GM19438 (cell line): ENCODE results near the gene CDKN2B.

ENCODE experiments used
- ATAC-seq: cut with Tn5 transposase; IDR thresholded peaks from one replicate; pipeline ENCODE4 v1.9.1; 2021; ENCODE audit warnings: low read depth; ENCODE audit not compliant: unreplicated experiment

The CDKN2B gene

DNA sequence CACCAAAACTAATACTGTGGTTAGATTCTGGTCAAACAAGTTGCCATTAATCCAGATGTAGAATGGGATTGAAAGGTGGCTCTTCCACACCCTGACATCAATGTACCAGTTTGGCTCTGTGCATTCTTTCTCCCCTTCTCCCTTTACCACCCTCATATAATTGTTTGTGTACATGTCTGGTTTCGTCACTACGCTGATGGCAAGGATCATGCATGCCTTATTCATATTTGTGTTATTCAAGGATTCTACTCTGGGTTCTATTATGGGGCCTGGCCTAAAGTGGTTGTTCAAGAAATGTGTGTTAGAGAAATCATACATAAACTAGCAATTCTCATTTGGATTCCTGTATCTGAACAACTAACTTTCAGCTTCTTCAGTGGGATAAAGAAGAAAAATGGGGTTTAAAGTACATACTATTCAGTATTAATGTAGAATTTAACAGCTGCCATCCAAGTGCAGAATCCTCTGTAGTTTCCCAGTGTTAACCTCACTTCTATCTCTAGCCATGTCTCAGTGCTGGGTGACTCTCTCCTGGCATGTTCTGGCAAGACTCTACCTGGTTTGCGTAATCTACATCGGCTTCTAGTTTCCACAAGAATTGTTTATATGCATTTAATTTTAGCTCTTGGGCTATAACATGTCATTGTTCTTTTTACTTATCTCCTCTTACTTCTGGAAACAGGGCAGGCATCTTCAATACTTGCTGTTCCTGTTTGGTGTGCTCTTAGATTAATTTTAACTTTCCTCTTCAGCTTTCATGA, 27.9 kb upstream of the CDKN2B start:
- no peak for ATAC-seq

DNA sequence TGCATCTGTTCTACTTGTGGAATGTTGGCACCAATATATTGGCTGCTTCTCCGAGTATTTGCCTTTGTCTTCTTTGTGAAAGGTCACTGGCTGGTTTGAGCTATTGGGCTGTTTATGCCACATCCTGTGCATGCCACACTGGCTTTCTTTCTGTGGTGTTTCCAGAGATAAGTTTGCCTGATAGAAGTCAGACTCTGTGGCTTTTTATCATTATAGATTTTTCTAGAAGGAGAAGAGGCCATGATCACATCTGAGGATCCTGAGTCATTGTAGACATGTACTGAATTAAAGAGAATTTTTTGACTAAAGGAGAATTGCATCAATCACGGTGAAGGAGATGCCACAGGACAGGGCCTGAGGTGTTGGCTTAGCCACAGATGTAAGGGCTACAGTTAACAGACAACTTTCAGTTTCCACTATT, 26.5 kb upstream of the CDKN2B start:
- no peak for ATAC-seq

GRCh38 chr9:22033012-22033630, 24.0 kb upstream of the CDKN2B start:
- no peak for ATAC-seq

- ATAC-seq, result no peak
These were observed 22.7 kb upstream of the CDKN2B start for GRCh38 chr9:22031655-22032411.

DNA sequence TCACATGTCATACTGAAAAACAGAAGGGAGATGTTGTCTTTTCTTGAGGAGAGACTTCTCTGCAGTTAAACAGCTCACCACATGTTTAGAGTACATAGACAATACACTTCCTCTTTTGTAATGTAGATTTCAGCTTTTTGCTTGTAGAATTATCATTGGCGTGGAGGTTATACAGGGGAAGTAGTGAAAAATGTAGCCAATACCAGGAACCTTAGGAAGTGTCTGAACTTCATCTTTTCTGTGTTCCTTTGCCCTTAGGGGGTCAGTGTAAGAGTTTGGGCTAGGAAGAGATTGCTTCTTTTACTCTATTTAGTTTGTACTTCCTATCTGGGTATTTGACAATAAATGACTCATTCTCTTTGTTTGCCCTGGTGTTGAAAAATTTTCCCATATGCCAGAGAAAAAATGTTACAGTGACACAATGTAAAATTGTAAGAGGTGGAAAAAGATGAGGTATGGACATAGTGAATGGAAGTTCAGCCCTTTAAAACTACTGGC, 21.0 kb upstream of the CDKN2B start:
- ATAC-seq, result peak; percentile 82

- ATAC-seq, result no peak
These were observed 20.1 kb upstream of the CDKN2B start for GRCh38 chr9:22029231-22029630.

DNA sequence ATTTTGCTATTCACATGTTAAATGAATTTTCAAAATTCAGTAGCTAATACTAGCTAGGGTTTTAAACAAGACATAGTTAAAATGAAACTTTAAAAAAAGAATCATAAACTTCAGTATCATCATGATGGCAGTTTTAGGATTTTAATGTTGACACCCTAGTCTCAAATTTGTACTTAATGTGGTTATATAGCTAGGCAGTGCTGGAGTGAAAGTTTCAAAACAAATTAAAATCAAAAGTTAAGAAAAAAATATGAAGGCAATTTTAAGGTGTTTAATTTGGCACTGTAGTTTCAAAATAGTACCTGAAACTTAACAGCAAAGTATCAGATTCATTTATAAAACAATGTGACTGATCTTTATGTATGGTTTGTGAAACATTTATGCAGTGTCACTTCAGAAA, 19.3 kb upstream of the CDKN2B start:
- ATAC-seq, result no peak

DNA sequence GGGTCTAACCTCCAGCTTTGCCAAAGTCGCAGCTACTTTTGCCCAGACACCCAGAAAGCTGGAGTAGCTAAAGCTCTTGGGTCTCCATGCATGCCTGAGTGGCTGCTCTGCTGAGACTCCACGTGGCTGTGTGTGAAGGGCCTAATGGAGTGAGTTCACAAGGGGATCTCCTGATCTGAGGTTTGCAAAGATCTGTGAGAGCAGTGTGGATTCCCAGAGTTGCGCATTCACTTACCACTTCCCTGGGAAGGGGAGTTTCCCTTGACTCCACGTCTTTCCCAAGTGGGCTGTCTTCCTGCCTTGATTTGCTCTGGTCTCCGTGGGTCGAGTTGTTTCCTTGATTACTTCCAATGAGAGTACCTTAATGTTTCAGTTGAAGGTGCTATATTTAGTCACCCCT, 17.6 kb upstream of the CDKN2B start:
- no peak for ATAC-seq

DNA sequence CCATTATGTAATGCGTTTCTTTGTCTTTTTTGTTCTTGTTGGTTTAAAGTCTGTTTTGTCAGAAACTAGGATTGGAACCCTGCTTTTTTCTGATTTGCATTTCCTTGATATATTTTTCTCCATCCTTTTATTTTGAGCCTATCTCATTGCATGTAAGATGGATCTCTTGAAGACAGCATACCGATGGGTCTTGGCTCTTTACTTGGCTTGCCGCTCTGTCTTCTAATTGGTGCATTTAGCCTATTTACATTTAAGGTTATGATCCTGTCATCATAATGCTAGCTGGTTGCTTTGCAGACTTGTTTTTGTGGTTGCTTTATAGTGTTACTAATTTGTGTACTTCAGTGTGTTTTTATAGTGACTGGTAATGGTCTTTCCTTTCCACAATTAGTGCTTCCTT, 13.3 kb upstream of the CDKN2B start:
- no peak for ATAC-seq

DNA sequence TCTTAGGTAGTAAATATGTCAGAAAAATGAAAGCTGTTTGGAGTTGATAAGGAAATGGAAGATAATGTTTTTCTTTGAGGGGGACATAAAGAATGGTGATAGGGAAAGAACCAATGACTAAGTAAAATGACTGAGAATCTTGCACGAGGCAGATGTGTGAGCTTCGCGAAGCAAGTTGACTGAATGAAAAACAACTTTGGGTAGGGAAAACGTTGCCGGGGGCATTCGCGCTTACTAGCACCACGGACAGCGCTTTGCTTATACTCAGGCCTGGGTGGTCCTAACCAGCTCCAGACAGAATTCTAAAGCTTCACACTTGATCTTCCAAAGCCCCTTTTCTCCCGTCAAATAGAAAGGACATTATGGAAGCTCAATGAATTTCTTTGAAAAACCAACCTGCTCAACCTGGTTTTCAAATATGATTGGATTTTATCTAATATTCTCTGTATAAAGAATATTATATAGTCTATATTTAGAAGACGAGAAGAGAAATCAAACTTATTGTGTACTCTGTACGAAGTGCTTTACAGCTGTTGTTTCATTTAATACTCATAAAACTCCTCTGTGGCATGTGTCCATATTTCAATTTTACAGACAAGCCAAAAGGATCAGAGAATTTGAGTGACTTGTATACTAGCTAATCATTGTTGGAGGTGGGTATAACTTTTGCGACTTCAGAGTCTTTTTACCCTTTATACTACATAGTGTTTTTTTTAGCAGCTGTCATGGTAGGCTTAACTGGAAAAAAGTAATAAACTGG, 1.9 kb upstream of the CDKN2B start:
- no peak for ATAC-seq

DNA sequence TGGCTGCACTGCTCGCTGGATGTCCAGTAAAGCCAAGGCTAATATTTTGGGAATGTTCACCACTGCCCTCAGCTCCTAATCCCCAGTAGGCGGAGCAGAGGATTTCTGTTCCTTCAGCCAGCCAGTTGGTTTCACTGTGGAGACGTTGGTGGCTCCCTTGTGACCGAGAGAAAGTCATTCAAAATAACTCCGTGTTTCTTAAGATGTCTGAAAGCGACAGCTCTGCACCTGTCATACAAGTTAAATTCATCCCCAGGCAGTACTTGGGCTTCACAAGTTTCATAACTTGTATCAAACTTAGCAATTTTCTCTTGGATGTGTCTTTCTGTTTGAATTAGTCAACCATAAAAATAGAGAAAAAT, 382 bp upstream of the CDKN2B start:
- ATAC-seq, result peak; percentile 39

- no peak for ATAC-seq
These were observed 755 bp downstream of the CDKN2B start for GRCh38 chr9:22008384-22008716.

DNA sequence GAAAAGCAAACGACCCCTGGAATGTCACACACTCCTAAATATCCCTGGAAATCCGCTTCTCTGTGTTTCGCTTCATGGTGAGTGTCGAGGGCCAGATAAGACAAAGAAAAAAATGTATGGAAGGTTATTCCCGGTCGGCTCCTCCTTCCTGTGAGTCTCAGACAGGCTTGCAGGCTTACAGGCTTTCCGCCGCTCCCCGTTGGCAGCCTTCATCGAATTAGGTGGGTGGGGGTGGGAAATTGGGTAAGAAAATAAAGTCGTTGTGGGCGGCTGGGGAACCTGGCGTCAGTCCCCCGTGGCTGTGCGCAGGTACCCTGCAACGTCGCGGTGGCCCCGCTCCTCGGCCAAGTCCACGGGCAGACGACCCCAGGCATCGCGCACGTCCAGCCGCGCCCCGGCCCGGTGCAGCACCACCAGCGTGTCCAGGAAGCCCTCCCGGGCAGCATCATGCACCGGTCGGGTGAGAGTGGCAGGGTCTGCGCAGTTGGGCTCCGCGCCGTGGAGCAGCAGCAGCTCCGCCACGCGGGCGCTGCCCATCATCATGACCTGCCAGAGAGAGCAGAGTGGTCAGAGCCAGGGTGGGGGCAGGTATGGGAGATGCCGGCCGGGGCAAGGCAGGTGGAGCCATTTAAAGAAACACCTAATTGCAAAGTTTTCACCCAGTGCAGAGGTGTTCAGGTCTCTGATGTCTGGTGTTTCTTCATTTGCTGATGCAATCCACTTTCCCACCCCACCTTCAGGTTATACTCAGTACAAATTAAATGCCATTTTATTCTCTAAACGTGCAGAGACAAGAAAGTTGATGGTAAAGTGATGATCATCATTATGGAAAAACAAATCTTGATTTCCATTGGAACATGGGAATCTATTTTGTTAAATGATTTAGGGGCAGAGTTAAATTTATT, 3.2 kb downstream of the CDKN2B start:
- ATAC-seq, result no peak

DNA sequence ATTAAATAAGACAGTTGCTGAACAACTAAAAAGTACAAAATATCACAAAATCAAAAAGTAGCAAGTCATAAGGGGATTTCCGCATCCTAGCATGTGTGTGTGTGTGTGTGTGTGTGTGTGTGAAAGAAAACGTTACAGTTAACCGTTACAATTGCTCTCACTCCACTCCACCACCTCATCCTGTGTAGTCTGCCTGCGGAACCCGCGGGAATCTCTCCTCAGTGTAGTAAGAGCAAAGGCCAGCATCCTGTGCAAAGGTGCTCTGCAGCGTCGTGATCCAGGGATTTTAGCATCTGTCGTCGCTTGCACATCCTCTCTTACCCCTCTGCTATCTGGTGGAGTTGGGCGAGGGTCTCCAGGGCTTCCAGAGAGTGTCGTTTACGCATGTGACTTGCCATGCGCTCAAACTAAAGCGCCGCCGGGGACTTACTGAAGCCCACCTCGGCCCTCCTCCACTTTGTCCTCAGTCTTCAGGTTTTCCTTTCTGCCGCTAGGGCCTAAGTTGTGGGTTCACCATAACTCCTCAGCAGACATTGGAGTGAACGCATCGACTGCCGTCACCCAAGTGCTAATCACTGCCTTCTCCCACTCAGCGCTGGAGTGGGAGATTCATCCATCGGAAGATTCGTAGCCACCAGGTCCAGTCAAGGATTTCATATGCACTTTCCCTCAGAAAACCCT, 3.9 kb downstream of the CDKN2B start:
- no peak for ATAC-seq

DNA sequence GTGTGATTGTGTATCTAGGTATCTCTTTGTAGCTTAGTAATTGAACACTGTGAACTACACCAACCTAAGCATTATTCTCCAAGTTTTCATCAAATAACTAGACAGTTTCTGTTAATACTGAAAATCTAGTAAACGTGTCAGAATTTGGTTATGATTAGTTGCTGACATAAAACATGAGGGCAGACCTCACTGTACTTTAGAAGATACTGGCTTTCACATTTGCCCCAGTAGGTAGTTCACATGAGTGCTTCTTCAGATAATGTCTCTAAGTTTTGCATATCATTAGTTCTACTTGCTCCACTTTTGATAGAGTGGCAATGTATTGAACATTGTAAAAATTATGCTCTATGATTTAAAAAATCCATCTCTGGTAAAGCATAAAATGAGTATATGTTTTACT, 7.1 kb downstream of the CDKN2B start:
- no peak for ATAC-seq

DNA sequence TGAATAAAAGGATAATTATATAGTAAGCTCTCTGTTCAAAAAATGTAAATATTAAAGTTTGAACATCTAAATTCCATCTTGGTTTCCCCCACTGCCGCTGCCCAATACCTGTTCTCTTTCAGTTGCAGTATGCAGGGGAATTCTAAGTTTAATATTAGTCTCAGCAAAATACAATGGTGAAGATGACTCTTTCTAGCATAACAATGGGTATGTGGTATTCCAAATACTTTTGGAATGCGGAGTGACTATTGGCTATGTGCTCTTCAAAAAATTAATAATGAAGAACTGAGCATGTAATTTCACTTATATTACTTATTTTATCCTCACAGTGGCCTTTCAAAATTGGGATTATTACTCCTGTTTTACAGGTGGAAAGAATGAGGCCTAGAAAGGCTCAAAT, 11.1 kb downstream of the CDKN2B start:
- no peak for ATAC-seq

- ATAC-seq, result no peak
These were observed 11.6 kb downstream of the CDKN2B start for GRCh38 chr9:21997480-21997879.

GRCh38 chr9:21996858-21997257, 12.2 kb downstream of the CDKN2B start:
- no peak for ATAC-seq

- no peak for ATAC-seq
These were observed 12.7 kb downstream of the CDKN2B start for GRCh38 chr9:21996438-21996837.
